Upper lobe of left lung (tissue), 6 donors: ENCODE measurements around the gene GATAD2A. TPM values are rescaled to one million over a fixed set of nuclear protein-coding genes. Genes with fewer than 3 reads are reported as not detected.
A peak's percentile ranks its signal among the peaks of the same experiment; 100 is the strongest.

Experiments
- ATAC-seq, 2 donors: fragments of 200-7000 bp; cut with Tn5 transposase; one replicate each; pipeline ENCODE4 v1.9.1; 2022; ENCODE audit warnings: mild to moderate bottlenecking in 2 of 2, moderate library complexity in 2 of 2; ENCODE audit not compliant: low FRiP score in 2 of 2
- DNase-seq, 2 donors: peaks; one replicate each; pipeline ENCODE4 v3.0.0-alpha.2; 2019 to 2020
- H3K27ac ChIP-seq, 4 donors: fragments of 200-600 bp; sonication (generic); one replicate each; pipeline ENCODE4 v1.5.1; 2016 to 2019
- H3K27me3 ChIP-seq, 4 donors: fragments of 200-600 bp; sonication (generic); one replicate each; pipeline ENCODE4 v1.5.1; 2017 to 2019
- H3K36me3 ChIP-seq, 4 donors: fragments of 200-600 bp; sonication (generic); one replicate each; pipeline ENCODE4 v1.5.1; 2016 to 2019
- H3K4me1 ChIP-seq, 4 donors: fragments of 200-600 bp; sonication (generic); one replicate each; pipeline ENCODE4 v1.5.1; 2018 to 2019
- H3K4me3 ChIP-seq, 4 donors: fragments of 200-600 bp; sonication (generic); one replicate each; pipeline ENCODE4 v1.5.1; 2017 to 2019; ENCODE audit warnings: mild to moderate bottlenecking in 2 of 4, moderate library complexity in 1 of 4
- H3K9me3 ChIP-seq, 4 donors: fragments of 200-600 bp; sonication (generic); one replicate each; pipeline ENCODE4 v1.5.1; 2018 to 2019
- CTCF ChIP-seq, 6 experiments: fragments of 450-650 bp in 4 of 6; fragments of 200-600 bp in 2 of 6; sonication (generic) in 2 of 6; IDR thresholded peaks; one replicate each; pipeline ENCODE4 v1.5.1; 2016 to 2019; ENCODE audit warnings: antibody characterized with exemption in 6 of 6
- EP300 ChIP-seq, 4 donors: sonication (generic); formaldehyde crosslinking; IDR thresholded peaks; one replicate each; pipeline ENCODE4 v1.5.1; 2017; ENCODE audit warnings: antibody characterized with exemption in 4 of 4, control low read depth in 2 of 4
- POLR2A ChIP-seq, 4 donors: fragments of 450-650 bp; IDR thresholded peaks; one replicate each; pipeline ENCODE4 v1.5.1; 2016 to 2017; ENCODE audit warnings: antibody characterized with exemption in 4 of 4, mild to moderate bottlenecking in 2 of 4
- POLR2AphosphoS5 ChIP-seq, 2 donors: sonication (generic); formaldehyde crosslinking; IDR thresholded peaks; one replicate each; pipeline ENCODE4 v1.5.1; 2017; ENCODE audit warnings: antibody characterized with exemption in 2 of 2
- WGBS, 2 donors: methylation state at CpG; one replicate each; pipeline ENCODE4 v1.1.5; 2017 to 2018; 5-methylcytosine and 5-hydroxymethylcytosine counted together
- total RNA-seq, 6 donors: library from RNA; depleted of rRNA in 4 of 6; stranded (reverse); fragments of >200 nt in 4 of 6; gene quantifications; one replicate each; pipeline versions ENCODE4 v1.1.0 to v1.2.1, GENCODE V29; 2016 to 2021
- donor health status: DM: no; HTN: no; CAD: no; lungs with moderate emphysema.
- donor health status: DM: no; HTN: yes; CAD: no; lungs with severe emphysema.

Gene GATAD2A
- total RNA-seq, 6 donors from 2014 or later: 60.8 to 182 (median 88.0) TPM

- Histone ChIP-seq H3K4me3 (no peak overlapping the region), H3K4me1 (peaks cover 19 to 40% (median 30%) of the 10 kb centered on the region in 4 donors), H3K9me3 (no peaks in the 10 kb centered on the region), H3K27me3 (peaks cover 3 to 48% (median 31%) of the 10 kb centered on the region in 4 donors), H3K27ac (no peak overlapping the region), H3K36me3 (no peaks in the 10 kb centered on the region)
- ATAC-seq: no peak
- 74 to 77% methylated on average over 13 to 15 of the region's 16 CpGs for WGBS, 2 donors
- TF ChIP-seq POLR2AphosphoS5 (IDR thresholded peaks at IDR 0.05) (no peak), EP300 (IDR thresholded peaks at IDR 0.05) (no peak), POLR2A (IDR thresholded peaks at IDR 0.05) (no peak), CTCF (IDR thresholded peaks at IDR 0.05) (no peak)
- DNase-seq: no peak
Measured at GRCh38 chr19:19541616-19542015, 136.1 kb downstream of the GATAD2A start.

GRCh38 chr19:19542507-19542906, 137.0 kb downstream of the GATAD2A start:
- Histone ChIP-seq H3K9me3 (no peaks in the 10 kb centered on the region), H3K27ac (no peak overlapping the region), H3K36me3 (no peaks in the 10 kb centered on the region), H3K4me1 (peaks cover 15 to 35% (median 29%) of the 10 kb centered on the region in 4 donors), H3K27me3 (peaks cover 3 to 43% (median 31%) of the 10 kb centered on the region in 4 donors), H3K4me3 (no peak overlapping the region)
- ATAC-seq (no peak), DNase-seq (peak in 1 of 2 donors; percentile 35)
- WGBS, 2 donors: 66 to 74% methylated on average over 8 to 12 of the region's 12 CpGs
- no peak for TF ChIP-seq EP300 (IDR thresholded peaks at IDR 0.05)
- TF ChIP-seq POLR2A (IDR thresholded peaks at IDR 0.05): no peak

GRCh38 chr19:19543101-19543500, 137.6 kb downstream of the GATAD2A start:
- H3K4me3 ChIP-seq: no peak overlapping the region
- no peaks in the 10 kb centered on the region for H3K9me3 ChIP-seq
- peaks cover 15 to 29% (median 25%) of the 10 kb centered on the region in 4 donors for H3K4me1 ChIP-seq
- DNase-seq (no peak), ATAC-seq (no peak)
- 93% methylated on average over 12 of the region's 13 CpGs; no CpG with 5 or more reads in 1 of the 2 donors for WGBS, 2 donors
- H3K36me3 ChIP-seq: no peaks in the 10 kb centered on the region
- no peak overlapping the region for H3K27ac ChIP-seq
- H3K27me3 ChIP-seq: peaks cover 3 to 39% (median 28%) of the 10 kb centered on the region in 4 donors
- no peak for TF ChIP-seq CTCF (IDR thresholded peaks at IDR 0.05)
- no peak for TF ChIP-seq EP300 (IDR thresholded peaks at IDR 0.05)
- no peak for TF ChIP-seq POLR2A (IDR thresholded peaks at IDR 0.05)
- no peak for TF ChIP-seq POLR2AphosphoS5 (IDR thresholded peaks at IDR 0.05)

GRCh38 chr19:19543640-19544039, 138.2 kb downstream of the GATAD2A start:
- DNase-seq: peak in 1 of 2 donors; percentile 76
- H3K27me3 ChIP-seq: peaks cover 3 to 33% (median 23%) of the 10 kb centered on the region in 4 donors
- H3K27ac ChIP-seq: no peak overlapping the region

More at GRCh38 chr19:19543640-19544039, 138.2 kb downstream of the GATAD2A start:
- peaks cover 10 to 24% (median 19%) of the 10 kb centered on the region in 4 donors for H3K4me1 ChIP-seq
- H3K4me3 ChIP-seq: no peak overlapping the region
- TF ChIP-seq POLR2A (IDR thresholded peaks at IDR 0.05) (no peak), EP300 (IDR thresholded peaks at IDR 0.05) (no peak), POLR2AphosphoS5 (IDR thresholded peaks at IDR 0.05) (no peak), CTCF (IDR thresholded peaks at IDR 0.05) (no peak)
- no peak for ATAC-seq
- H3K36me3 ChIP-seq: no peaks in the 10 kb centered on the region
- 91 to 95% methylated on average over 13 to 15 of the region's 19 CpGs for WGBS, 2 donors
- H3K9me3 ChIP-seq: no peaks in the 10 kb centered on the region
